Measurements from ENCODE around the gene RHOT1. TPM values are rescaled to one million over a fixed set of nuclear protein-coding genes. Genes with fewer than 3 reads are reported as not detected.

Gene RHOT1
- total and polyA plus RNA-seq, 10 donors, result 21.2 to 57.1 (median 33.6) TPM

DNA sequence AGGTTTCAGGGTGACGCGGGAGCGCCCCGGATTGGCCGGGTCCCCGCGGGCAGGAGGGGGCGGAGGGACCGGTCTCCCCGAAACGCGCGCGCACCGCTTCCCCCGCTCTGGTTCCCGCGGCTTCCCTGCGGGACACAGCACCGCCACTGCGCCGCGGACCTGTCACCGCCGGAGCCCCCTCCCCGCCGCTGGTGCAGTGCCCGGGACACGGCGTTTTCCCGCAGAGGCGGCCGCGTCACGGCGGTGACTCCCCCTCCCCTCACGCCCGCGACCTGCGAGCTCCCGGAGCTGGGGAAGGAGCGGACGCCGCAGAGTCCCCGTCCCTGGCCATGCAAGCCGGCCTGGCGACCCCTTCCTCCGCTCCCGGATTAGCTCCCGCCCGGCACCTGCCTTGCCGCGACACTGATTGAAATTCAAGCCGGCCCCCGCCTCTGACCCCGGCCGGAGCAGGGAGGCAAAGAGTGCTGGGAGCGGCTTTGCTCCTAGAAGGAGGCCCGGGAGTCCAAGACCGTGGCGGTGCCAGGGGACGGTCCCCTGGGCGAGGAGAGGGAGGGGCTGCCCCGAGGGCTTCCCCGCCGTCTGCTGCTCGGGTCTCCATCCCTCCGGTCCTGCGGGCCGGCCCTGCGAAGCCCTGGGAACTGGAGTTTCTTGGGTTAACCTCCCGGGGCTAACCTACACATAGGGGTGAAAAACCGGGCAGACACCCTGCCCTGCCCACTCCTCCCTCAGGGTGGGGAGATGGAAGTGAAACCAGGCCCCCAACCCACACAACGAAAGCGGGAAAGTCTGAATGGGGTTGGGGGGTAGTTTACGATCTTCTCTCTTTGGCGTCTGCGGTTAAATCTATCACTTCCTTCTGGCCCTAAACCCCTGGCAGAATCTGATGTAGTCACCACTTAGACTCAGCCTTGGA is 124.3 kb downstream of the RHOT1 start:
- Histone ChIP-seq H3K36me3 (no peaks in the 10 kb centered on the region), H3K4me3 (peak overlapping the region; percentile 50 to 83 (median 62)), H3K27ac (no peak overlapping the region), H3K27me3 (replicated peaks in 1 of 7) (peaks cover 6 to 91% (median 36%) of the 10 kb centered on the region in 7 donors), H3K9me3 (no peaks in the 10 kb centered on the region), H3K4me1 (peaks cover 7 to 32% (median 26%) of the 10 kb centered on the region in 6 donors)
- intact Hi-C loops (cut with DNase I; ENCODE audit: low total_unique reads), result no loop called here
- TF ChIP-seq POLR2A (IDR thresholded peaks at IDR 0.05), result no peak
- peak in 1 of 3 donors; percentile 24 for TF ChIP-seq POLR2AphosphoS5 (IDR thresholded peaks at IDR 0.05)
- TF ChIP-seq, protein P1, sequence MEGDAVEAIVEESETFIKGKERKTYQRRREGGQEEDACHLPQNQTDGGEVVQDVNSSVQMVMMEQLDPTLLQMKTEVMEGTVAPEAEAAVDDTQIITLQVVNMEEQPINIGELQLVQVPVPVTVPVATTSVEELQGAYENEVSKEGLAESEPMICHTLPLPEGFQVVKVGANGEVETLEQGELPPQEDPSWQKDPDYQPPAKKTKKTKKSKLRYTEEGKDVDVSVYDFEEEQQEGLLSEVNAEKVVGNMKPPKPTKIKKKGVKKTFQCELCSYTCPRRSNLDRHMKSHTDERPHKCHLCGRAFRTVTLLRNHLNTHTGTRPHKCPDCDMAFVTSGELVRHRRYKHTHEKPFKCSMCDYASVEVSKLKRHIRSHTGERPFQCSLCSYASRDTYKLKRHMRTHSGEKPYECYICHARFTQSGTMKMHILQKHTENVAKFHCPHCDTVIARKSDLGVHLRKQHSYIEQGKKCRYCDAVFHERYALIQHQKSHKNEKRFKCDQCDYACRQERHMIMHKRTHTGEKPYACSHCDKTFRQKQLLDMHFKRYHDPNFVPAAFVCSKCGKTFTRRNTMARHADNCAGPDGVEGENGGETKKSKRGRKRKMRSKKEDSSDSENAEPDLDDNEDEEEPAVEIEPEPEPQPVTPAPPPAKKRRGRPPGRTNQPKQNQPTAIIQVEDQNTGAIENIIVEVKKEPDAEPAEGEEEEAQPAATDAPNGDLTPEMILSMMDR (IDR thresholded peaks at IDR 0.05 in 8 of 11, conservative IDR thresholded peaks at IDR 0.05 in 3 of 11), result no peak
- DNase-seq, result peak; percentile 72
- 0 to 1% (median 1%) methylated on average over 51 to 78 of the region's 78 CpGs for WGBS, 5 donors

DNA sequence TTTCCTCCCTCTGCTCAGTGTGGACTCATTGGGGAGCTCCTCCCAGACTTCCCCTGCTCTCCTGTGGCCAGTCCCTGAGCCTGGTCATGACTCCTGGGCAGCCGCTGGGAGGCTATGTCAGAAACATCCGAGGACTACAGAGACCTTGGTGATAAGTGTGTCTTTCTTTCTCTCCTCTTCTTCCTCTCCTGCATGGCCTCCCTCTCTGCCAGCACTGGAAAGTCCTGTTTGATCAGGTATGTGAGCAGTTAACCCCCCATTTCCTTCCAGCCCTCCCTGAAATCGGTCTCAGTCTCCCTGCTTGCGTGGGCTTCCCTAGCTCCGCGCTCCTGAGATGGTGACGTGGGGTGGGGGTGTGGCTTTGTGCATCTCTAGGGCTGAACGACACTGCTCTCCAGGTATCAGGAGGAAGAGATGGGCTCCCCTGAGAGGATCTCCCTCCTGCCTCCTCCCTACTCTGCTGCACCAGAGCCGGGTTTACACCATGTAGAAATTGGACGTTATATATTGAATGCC is 125.4 kb downstream of the RHOT1 start:
- Histone ChIP-seq H3K4me3 (peak overlapping the region in 1 of 8 donors; percentile 83), H3K36me3 (no peaks in the 10 kb centered on the region), H3K27me3 (replicated peaks in 1 of 7) (peaks cover 6 to 89% (median 36%) of the 10 kb centered on the region in 7 donors), H3K9me3 (no peaks in the 10 kb centered on the region), H3K27ac (no peak overlapping the region), H3K4me1 (peaks cover 7 to 32% (median 26%) of the 10 kb centered on the region in 6 donors)
- intact Hi-C loops (cut with DNase I; ENCODE audit: low total_unique reads), result no loop called here
- 15 to 32% (median 18%) methylated on average over 10 of the region's 10 CpGs for WGBS, 5 donors
- TF ChIP-seq POLR2A (IDR thresholded peaks at IDR 0.05) (no peak), POLR2AphosphoS5 (IDR thresholded peaks at IDR 0.05) (no peak)
- TF ChIP-seq, protein P1 (IDR thresholded peaks at IDR 0.05 in 8 of 11, conservative IDR thresholded peaks at IDR 0.05 in 3 of 11), result no peak
- DNase-seq, result peak; percentile 29

DNA sequence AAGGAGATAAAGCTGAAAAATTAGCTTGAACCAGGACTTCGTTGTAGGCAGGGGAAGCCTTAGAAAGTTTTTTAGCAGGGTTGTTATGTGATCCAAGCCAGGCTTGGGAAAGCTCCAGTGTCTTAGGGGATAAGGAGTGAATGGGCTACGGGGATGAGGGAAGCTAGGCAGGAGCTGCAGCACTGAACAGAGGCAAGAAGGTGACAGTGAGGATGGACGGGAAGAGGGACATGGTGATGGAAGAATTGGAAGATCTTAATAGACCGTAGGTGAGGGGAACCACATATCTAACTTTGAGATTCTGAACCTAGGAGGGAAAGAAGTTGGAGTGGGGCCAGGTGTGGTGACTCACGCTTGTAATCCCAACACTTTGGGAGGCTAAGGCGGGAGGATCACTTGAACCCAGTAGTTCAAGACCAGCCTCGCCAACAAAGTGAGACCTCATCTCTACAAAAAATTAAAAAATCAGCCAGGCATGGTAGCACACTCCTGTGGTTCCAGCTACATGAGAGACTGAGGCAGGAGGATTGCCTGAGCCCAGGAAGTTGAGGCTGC is 126.5 kb downstream of the RHOT1 start:
- 76 to 92% (median 88%) methylated on average over 7 of the region's 7 CpGs for WGBS, 5 donors
- Histone ChIP-seq H3K27ac (no peak overlapping the region), H3K27me3 (replicated peaks in 1 of 7) (peaks cover 6 to 87% (median 36%) of the 10 kb centered on the region in 7 donors)

More for the DNA sequence above, 126.5 kb downstream of the RHOT1 start:
- Histone ChIP-seq H3K36me3 (no peaks in the 10 kb centered on the region), H3K4me1 (peaks cover 7 to 32% (median 26%) of the 10 kb centered on the region in 6 donors), H3K4me3 (no peak overlapping the region), H3K9me3 (no peaks in the 10 kb centered on the region)
- intact Hi-C loops (cut with DNase I; ENCODE audit: low total_unique reads), result no loop called here
- DNase-seq, result peak; percentile 13
- TF ChIP-seq POLR2A (IDR thresholded peaks at IDR 0.05), result no peak
- TF ChIP-seq, protein P1 (IDR thresholded peaks at IDR 0.05 in 8 of 11, conservative IDR thresholded peaks at IDR 0.05 in 3 of 11), result no peak
